ENCODE results near the gene ANK3.

ANK3 gene

GRCh38 chr10:60003651-60004523, 385.8 kb downstream of the ANK3 start:
- Histone ChIP-seq H2AFZ (ENCODE audit: low read length) (no peak overlapping the region), H3K79me2 (ENCODE audit: low read length) (no peaks in the 10 kb centered on the region), H3K9me3 (replicated peaks; ENCODE audit: insufficient read depth, low read length) (no peaks in the 10 kb centered on the region), H3K9me2 (replicated peaks; ENCODE audit: insufficient read depth, low read length) (no peaks in the 10 kb centered on the region), H3K9ac (ENCODE audit: low read length) (no peak overlapping the region), H3K36me3 (replicated peaks; ENCODE audit: insufficient read depth, low read length) (no peaks in the 10 kb centered on the region), H3K4me3 (ENCODE audit: low read length) (no peak overlapping the region), H3F3A (ENCODE audit: insufficient read depth, low read length) (no peaks in the 10 kb centered on the region), H4K20me1 (ENCODE audit: insufficient read depth, low read length) (no peaks in the 10 kb centered on the region), H3K27me3 (replicated peaks; ENCODE audit: insufficient read depth, low read length) (no peaks in the 10 kb centered on the region), H3K4me1 (ENCODE audit: low read length) (no peaks in the 10 kb centered on the region), H3K27ac (ENCODE audit: low read length) (no peak overlapping the region), H3K4me2 (ENCODE audit: low read depth, low read length) (no peak overlapping the region)
- TF ChIP-seq CTCF (IDR thresholded peaks at IDR 0.05; ENCODE audit: low read length) (no peak), EZH2 (optimal IDR thresholded peaks at IDR 0.05; ENCODE audit: low read depth, low read length) (no peak), EZH2phosphoT487 (IDR thresholded peaks at IDR 0.05; ENCODE audit: low read length) (no peak)
- DNase-seq, result no peak

GRCh38 chr10:60000747-60001146, 388.9 kb downstream of the ANK3 start:
- no peaks in the 10 kb centered on the region for H4K20me1 ChIP-seq (ENCODE audit: insufficient read depth, low read length)
- no peaks in the 10 kb centered on the region for H3K9me2 ChIP-seq (replicated peaks; ENCODE audit: insufficient read depth, low read length)
- no peaks in the 10 kb centered on the region for H3K36me3 ChIP-seq (replicated peaks; ENCODE audit: insufficient read depth, low read length)
- H3K4me3 ChIP-seq (ENCODE audit: low read length), result no peak overlapping the region
- H3K79me2 ChIP-seq (ENCODE audit: low read length), result no peaks in the 10 kb centered on the region
- no peak for TF ChIP-seq CTCF (IDR thresholded peaks at IDR 0.05; ENCODE audit: low read length)
- no peak for TF ChIP-seq EZH2phosphoT487 (IDR thresholded peaks at IDR 0.05; ENCODE audit: low read length)
- no peak overlapping the region for H3K27ac ChIP-seq (ENCODE audit: low read length)
- H3K9ac ChIP-seq (ENCODE audit: low read length), result no peak overlapping the region
- no peaks in the 10 kb centered on the region for H3K27me3 ChIP-seq (replicated peaks; ENCODE audit: insufficient read depth, low read length)
- no peaks in the 10 kb centered on the region for H3F3A ChIP-seq (ENCODE audit: insufficient read depth, low read length)
- no peaks in the 10 kb centered on the region for H3K4me1 ChIP-seq (ENCODE audit: low read length)
- no peak overlapping the region for H2AFZ ChIP-seq (ENCODE audit: low read length)
- H3K9me3 ChIP-seq (replicated peaks; ENCODE audit: insufficient read depth, low read length), result no peaks in the 10 kb centered on the region
- no peak overlapping the region for H3K4me2 ChIP-seq (ENCODE audit: low read depth, low read length)
- no peak for DNase-seq

GRCh38 chr10:59997827-59998525, 391.7 kb downstream of the ANK3 start:
- Histone ChIP-seq H3K9me3 (replicated peaks; ENCODE audit: insufficient read depth, low read length) (no peaks in the 10 kb centered on the region), H3K27ac (ENCODE audit: low read length) (no peak overlapping the region), H3K79me2 (ENCODE audit: low read length) (no peaks in the 10 kb centered on the region), H3K9ac (ENCODE audit: low read length) (no peak overlapping the region), H3K4me3 (ENCODE audit: low read length) (no peak overlapping the region), H3K36me3 (replicated peaks; ENCODE audit: insufficient read depth, low read length) (no peaks in the 10 kb centered on the region), H3K27me3 (replicated peaks; ENCODE audit: insufficient read depth, low read length) (no peaks in the 10 kb centered on the region), H3K4me2 (ENCODE audit: low read depth, low read length) (no peak overlapping the region), H3K9me2 (replicated peaks; ENCODE audit: insufficient read depth, low read length) (no peaks in the 10 kb centered on the region), H2AFZ (ENCODE audit: low read length) (no peak overlapping the region), H4K20me1 (ENCODE audit: insufficient read depth, low read length) (no peaks in the 10 kb centered on the region), H3F3A (ENCODE audit: insufficient read depth, low read length) (no peaks in the 10 kb centered on the region), H3K4me1 (ENCODE audit: low read length) (no peaks in the 10 kb centered on the region)
- no peak for DNase-seq
- TF ChIP-seq EZH2 (optimal IDR thresholded peaks at IDR 0.05; ENCODE audit: low read depth, low read length) (no peak), EZH2phosphoT487 (IDR thresholded peaks at IDR 0.05; ENCODE audit: low read length) (no peak), CTCF (IDR thresholded peaks at IDR 0.05; ENCODE audit: low read length) (no peak)

Measured in MM.1S (cell line).